GM19395 (cell line): ENCODE data around the gene AKAP6.

Experiments
- ATAC-seq: cut with Tn5 transposase; IDR thresholded peaks from one replicate; pipeline ENCODE4 v1.9.1; 2021; ENCODE audit warnings: mild to moderate bottlenecking, moderate library complexity; ENCODE audit not compliant: unreplicated experiment

AKAP6 gene

GRCh38 chr14:32524609-32525375 lies 195.7 kb downstream of the AKAP6 start:
- no peak for ATAC-seq

DNA sequence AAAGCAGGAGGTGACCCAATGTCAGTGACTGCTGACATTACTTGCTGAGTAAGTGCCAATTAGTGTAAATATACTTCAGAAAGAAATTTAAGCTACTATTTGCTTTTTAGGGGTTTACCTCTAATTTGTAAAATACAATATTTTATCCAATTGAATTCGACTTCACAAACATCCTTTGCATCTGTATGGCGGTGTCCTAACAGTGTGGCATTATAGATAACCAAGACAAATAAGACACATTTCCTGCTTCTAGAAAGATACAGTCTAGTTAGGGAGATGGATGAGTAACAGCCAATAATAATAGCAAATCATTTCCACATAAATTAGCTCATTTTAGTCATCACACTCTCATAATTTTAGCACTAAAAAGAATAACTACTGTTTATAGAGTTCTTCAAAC lies 196.5 kb downstream of the AKAP6 start:
- no peak for ATAC-seq

DNA sequence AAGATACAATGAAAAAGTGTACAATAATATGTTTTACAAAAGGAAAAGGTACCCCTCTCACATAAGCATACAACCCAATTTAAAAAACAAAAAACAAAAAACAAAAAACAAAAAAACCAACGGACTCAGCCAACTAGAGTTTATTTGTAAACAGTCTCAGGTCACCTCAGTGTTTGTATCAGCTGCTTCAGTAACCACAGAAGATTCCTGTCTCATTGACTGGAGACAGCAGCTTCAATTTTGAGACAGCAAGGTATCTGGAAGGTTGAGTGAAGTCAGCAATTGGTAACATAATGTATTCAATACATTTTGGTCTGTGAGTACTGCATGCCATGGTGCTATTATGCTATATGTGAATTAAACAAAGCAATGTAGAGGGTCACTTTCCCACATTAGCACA lies 201.7 kb downstream of the AKAP6 start:
- ATAC-seq: no peak

DNA sequence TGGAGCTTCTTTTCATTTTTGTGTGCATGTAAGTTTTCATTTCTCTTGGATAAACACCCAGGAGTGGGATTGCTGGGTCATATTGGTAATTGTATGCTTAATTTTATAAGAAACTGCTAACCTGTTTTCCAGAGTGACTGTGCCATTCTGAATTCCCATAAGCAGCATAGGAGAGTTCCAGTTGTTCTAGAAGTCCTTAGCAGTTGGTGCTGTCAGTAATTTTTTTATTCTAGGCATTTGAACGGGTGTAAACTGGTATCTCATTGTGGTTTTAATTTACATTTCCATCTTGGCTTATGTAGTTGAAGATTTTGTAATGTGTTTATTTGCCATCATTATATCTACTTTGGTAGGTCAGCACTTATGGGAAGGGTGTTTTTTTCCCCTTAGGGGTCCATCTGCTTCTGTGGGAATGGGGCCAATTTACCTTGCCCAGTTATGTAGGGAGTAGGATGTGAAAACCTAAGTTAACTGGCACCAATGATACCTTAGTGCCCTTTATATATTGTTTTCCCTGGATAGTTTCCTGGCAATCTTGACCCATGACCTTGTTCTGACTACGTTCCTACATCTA lies 202.9 kb downstream of the AKAP6 start:
- ATAC-seq: no peak

GRCh38 chr14:32534145-32534544 lies 205.0 kb downstream of the AKAP6 start:
- no peak for ATAC-seq

- ATAC-seq: no peak
These were observed 207.1 kb downstream of the AKAP6 start for GRCh38 chr14:32536175-32536574.

DNA sequence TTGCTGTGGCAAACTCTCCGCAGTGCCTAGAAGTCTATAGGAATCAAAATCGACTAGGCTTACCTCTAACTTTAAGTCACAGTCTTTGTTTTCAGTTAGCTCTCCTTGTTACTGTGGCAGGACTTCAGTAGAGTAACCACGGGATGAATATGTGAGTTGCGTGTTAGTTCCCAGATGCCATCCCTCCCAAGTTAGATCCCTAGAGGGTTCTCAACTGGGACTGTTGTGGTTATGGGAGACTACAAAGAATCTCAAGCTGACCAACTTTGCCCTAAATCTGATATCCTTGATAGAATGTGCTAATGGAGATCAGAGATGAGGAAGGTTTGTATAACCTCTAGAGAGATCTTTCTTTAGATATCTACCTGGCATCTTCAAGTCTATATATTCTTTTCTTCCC lies 208.1 kb downstream of the AKAP6 start:
- no peak for ATAC-seq

GRCh38 chr14:32542507-32542906 lies 213.4 kb downstream of the AKAP6 start:
- no peak for ATAC-seq

DNA sequence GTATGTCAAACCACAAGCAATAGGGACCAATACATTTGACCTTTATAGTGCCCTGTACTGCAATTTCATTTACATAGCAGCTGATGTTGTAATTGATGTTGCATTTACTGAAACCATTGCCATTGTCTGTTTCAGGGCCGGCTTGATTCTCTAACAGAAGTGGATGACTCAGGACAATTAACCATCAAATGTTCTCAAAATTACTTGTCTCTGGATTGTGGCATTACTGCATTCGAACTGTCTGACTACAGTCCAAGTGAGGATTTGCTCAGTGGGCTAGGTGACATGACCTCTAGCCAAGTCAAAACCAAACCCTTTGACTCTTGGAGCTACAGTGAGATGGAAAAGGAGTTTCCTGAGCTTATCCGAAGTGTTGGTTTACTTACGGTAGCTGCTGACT lies 216.0 kb downstream of the AKAP6 start:
- ATAC-seq: no peak

GRCh38 chr14:32545506-32546210 lies 216.6 kb downstream of the AKAP6 start:
- ATAC-seq: no peak

DNA sequence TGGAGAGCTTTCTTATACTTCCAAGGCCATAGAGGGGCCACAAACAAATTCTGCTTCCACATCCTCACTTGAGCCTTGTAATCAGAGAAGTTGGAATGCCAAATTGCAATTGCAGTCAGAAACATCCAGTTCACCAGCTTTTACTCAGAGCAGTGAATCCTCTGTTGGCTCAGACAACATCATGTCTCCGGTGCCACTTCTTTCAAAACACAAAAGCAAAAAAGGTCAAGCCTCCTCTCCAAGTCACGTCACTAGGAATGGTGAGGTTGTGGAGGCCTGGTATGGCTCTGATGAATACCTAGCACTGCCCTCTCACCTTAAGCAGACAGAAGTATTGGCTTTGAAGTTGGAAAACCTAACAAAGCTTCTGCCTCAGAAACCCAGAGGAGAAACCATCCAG lies 217.1 kb downstream of the AKAP6 start:
- no peak for ATAC-seq

- ATAC-seq: no peak
These were observed 223.7 kb downstream of the AKAP6 start for GRCh38 chr14:32552766-32553165.

GRCh38 chr14:32559048-32559447 lies 229.9 kb downstream of the AKAP6 start:
- no peak for ATAC-seq

GRCh38 chr14:32559590-32559989 lies 230.5 kb downstream of the AKAP6 start:
- ATAC-seq: no peak

DNA sequence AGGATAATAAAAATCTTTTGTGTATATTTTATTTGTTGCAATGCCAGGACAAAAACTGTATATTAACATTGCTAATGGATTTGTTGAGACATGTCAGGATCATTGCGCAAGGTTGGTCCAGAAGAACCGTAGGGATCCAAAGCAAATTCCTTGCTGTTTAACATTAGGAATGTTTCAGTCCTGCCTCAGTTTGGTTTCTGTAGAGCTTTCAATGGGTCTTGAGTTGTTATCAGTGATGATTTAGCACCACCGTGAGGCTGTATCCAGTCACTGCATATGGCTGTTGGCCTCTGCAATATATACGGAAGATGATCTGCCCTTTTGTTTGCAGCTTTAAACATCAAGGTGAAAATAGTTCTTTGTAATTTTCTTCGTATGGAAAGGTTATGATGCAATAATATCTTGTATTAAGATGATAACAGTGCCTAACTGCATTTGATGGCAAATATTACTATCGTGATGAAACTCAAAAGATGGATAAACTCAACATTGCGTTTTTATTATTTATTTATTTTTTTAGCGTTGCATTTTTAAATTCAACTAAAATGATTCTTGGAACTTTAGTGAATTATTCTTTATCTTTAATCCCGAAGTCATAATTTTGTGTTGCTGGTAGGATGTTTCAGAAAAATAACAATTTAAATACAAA lies 231.2 kb downstream of the AKAP6 start:
- peak; percentile 73 for ATAC-seq

GRCh38 chr14:32561520-32561919 lies 232.4 kb downstream of the AKAP6 start:
- ATAC-seq: no peak

DNA sequence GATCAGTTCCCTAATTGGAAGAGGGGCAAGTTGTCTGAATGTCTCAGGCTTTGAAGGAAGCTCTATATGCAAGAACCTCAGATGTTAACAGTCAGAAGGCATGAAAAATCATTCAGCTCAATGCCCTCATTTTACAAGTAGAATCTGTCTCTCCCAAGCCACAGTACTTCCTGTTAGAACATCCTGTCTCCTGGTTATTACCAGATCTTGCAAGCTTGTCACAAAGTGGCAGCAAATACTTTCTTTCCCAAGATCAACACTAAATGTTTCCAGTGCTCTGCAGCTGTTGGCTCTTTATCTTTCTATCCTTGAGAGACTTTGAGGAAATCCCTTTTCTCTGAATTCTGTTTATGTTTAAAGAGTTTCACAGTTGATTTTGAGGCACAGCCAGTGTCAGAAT lies 235.5 kb downstream of the AKAP6 start:
- ATAC-seq: peak; percentile 48

- no peak for ATAC-seq
These were observed 236.2 kb downstream of the AKAP6 start for GRCh38 chr14:32565256-32565655.

DNA sequence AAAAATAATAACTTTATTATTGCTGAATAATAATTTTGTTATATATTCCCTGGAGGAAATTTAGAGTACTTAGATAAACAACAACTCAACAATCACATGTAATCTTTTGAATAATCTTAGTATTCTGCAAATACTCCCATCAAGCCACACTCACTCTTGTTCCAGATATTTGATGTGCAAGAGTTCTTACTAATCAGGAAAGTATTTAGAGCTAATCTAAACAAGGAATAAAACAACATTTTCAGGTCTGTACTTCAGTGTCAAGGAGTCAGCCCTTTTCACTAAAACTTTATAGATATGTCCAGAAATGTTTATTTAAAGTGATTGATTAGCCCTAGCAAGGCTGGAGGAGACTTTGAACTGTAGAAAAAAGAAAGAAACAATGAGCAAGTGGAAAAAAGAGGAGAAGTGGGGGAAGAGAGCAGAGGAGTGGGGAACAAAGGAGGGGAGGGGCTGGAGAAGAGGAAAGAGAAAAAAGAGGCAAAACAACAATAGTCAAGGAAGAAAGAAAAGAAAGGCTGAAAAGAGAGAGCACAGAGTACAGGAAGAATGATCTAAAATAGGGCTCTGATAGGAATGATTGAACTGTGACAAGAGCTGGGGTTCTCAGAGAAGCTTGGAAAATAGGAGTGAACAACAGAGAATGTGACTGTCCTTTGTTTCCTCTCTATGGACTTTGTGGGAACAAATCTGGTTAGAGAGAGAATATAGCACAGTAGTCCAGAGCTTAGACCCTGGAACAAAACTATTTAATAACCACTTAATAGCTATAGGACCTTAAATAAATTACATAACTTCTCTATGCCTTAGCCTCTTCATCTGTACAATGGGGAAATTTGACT lies 238.7 kb downstream of the AKAP6 start:
- no peak for ATAC-seq

DNA sequence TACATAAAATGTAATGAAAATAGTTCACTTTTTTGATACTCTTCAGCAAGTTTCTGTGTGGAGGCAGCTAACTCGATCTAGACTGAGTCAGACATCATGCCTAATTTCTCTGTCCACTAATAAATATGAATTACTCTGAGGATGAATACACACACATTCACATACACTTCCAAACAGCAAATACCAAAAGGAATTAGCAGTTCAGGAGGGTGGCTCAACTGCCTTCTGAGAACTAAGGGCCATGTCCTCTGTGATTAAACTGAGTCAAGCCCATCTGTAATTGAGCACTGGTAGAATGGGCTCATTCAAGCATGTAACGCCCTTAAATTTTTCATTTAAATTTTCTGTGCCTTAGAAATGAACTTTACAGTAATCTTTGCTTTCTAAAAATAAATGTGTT lies 242.5 kb downstream of the AKAP6 start:
- no peak for ATAC-seq
